SIG-M5 treated with dmso at 0.1 percent for 504 hours (cell line): Measurements from ENCODE around the gene SLC35E1.

ENCODE experiments used
- DNase-seq: peaks from one replicate; lab custom pipeline; 2025; ENCODE audit not compliant: unreplicated experiment; lab: John Stamatoyannopoulos, UW

SLC35E1 gene

GRCh38 chr19:16599655-16600346 is 27.6 kb upstream of the SLC35E1 start:
- no peak for DNase-seq

- no peak for DNase-seq
These were observed 26.6 kb upstream of the SLC35E1 start for GRCh38 chr19:16598848-16599247.

- DNase-seq, result no peak
These were observed 24.2 kb upstream of the SLC35E1 start for GRCh38 chr19:16596399-16596798.

GRCh38 chr19:16595097-16595496 is 22.9 kb upstream of the SLC35E1 start:
- DNase-seq, result no peak

GRCh38 chr19:16594681-16595091 is 22.5 kb upstream of the SLC35E1 start:
- DNase-seq, result no peak

- no peak for DNase-seq
These were observed 21.9 kb upstream of the SLC35E1 start for GRCh38 chr19:16594131-16594586.

- no peak for DNase-seq
These were observed 21.0 kb upstream of the SLC35E1 start for GRCh38 chr19:16593181-16593580.

GRCh38 chr19:16591803-16592556 is 19.8 kb upstream of the SLC35E1 start:
- DNase-seq, result no peak

GRCh38 chr19:16590876-16591802 is 18.9 kb upstream of the SLC35E1 start:
- DNase-seq, result no peak

GRCh38 chr19:16589917-16590316 is 17.7 kb upstream of the SLC35E1 start:
- DNase-seq, result no peak

GRCh38 chr19:16588824-16589577 is 16.8 kb upstream of the SLC35E1 start:
- DNase-seq, result no peak

GRCh38 chr19:16587833-16588823 is 15.9 kb upstream of the SLC35E1 start:
- peak; percentile 89 for DNase-seq

- no peak for DNase-seq
These were observed 15.0 kb upstream of the SLC35E1 start for GRCh38 chr19:16586991-16587832.

- no peak for DNase-seq
These were observed 14.3 kb upstream of the SLC35E1 start for GRCh38 chr19:16586477-16586871.

GRCh38 chr19:16585808-16586476 is 13.7 kb upstream of the SLC35E1 start:
- DNase-seq, result peak; percentile 59

- DNase-seq, result no peak
These were observed 13.0 kb upstream of the SLC35E1 start for GRCh38 chr19:16585094-16585801.
